ENCODE results near the gene LRRC3. TPM values are rescaled to one million over a fixed set of nuclear protein-coding genes. Genes with fewer than 3 reads are reported as not detected.

Gene LRRC3
- total RNA-seq, 1 experiment from 2014 or later: 0.40 TPM

DNA sequence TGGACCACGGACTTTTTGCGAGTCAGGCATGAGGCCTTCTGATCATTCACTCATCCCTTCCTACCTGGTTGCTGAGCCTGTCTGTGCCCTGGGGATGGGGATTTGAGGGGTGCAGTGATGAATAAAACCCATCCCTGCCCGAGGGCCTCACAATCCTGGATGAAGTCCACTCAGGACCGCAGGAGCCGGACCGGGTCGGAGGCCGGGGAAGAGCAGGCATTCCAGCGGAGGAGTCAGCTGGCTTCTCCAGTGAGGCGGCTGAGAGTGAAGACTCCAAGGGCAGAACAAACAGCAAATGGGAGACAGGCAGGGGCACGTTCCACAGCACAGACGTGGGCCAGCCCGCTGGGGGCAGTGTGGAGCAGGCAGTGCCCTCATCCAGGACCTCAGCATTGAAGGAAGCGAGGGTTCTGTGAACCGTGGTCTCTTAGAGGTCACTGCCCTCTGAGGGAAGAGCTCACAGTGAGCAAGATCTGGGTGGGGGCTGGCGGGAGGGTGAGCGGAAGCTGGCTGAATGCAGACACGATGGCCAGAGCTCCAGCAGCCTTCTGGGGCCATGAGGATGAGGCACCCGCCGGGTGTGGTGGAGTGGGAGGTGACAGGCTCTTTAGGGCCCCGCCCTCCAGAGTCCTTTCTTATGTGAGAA, 10.9 kb upstream of the LRRC3 start:
- TF ChIP-seq CTCF (IDR thresholded peaks at IDR 0.05; ENCODE audit: unreplicated experiment): peak; percentile 28
- H3K27me3 Mint-ChIP-seq (ENCODE audit: unreplicated experiment): peaks cover 82% of the 10 kb centered on the region
- H3K9me3 Mint-ChIP-seq (ENCODE audit: low read depth, unreplicated experiment): no peaks in the 10 kb centered on the region
- H3K4me1 Mint-ChIP-seq (ENCODE audit: low read depth, unreplicated experiment): no peaks in the 10 kb centered on the region
- no peak overlapping the region for H3K27ac Mint-ChIP-seq (ENCODE audit: unreplicated experiment)
- peak; percentile 14 for DNase-seq
- CTCF ChIA-PET: no interaction called here
- intact Hi-C loops (cut with micrococcal nuclease; ENCODE audit: unreplicated experiment): no loop called here
- H3K4me3 Mint-ChIP-seq (ENCODE audit: low read depth, unreplicated experiment): no peak overlapping the region
- no TSS peak for BruUV-seq (replicated peaks)
- no peaks in the 10 kb centered on the region for H3K36me3 Mint-ChIP-seq (ENCODE audit: insufficient read depth, unreplicated experiment)

DNA sequence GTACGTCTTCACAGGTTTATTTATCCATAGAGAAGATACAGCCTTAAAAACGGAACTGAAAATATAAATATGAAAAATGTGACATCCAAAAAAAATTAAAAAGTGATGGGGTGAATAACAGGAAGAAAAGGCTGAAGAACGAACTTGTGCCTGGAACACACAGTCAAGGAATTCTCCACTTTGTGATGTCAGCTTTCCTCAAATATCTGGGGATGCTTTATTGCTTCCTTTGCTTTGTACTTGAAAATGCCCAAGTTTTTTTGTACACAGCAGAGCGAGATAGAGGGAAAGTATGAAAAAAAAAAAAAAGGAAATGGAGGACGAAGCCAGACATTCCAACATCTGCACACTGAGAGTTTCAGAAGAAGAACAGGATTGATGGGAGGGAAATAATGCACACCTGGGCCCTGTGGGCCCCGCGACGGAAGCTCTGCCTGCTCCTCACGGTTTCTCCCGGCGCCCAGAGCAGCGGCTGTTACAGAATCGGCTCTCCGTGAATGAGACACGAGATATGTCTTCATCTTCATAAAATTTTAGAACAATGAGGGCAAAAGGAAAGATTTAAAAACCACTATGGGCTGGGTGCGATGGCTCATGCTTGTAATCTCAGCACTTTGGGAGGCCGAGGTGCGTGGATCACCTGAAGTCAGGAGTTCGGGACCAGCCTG, 10.0 kb upstream of the LRRC3 start:
- no peaks in the 10 kb centered on the region for H3K36me3 Mint-ChIP-seq (ENCODE audit: insufficient read depth, unreplicated experiment)
- no peak overlapping the region for H3K27ac Mint-ChIP-seq (ENCODE audit: unreplicated experiment)
- no TSS peak for BruUV-seq (replicated peaks)
- no peak for TF ChIP-seq CTCF (IDR thresholded peaks at IDR 0.05; ENCODE audit: unreplicated experiment)
- DNase-seq: no peak
- no peaks in the 10 kb centered on the region for H3K4me1 Mint-ChIP-seq (ENCODE audit: low read depth, unreplicated experiment)
- no peak overlapping the region for H3K4me3 Mint-ChIP-seq (ENCODE audit: low read depth, unreplicated experiment)
- peaks cover 82% of the 10 kb centered on the region for H3K27me3 Mint-ChIP-seq (ENCODE audit: unreplicated experiment)
- no peaks in the 10 kb centered on the region for H3K9me3 Mint-ChIP-seq (ENCODE audit: low read depth, unreplicated experiment)
- CTCF ChIA-PET: no interaction called here
- intact Hi-C loops (cut with micrococcal nuclease; ENCODE audit: unreplicated experiment): no loop called here

DNA sequence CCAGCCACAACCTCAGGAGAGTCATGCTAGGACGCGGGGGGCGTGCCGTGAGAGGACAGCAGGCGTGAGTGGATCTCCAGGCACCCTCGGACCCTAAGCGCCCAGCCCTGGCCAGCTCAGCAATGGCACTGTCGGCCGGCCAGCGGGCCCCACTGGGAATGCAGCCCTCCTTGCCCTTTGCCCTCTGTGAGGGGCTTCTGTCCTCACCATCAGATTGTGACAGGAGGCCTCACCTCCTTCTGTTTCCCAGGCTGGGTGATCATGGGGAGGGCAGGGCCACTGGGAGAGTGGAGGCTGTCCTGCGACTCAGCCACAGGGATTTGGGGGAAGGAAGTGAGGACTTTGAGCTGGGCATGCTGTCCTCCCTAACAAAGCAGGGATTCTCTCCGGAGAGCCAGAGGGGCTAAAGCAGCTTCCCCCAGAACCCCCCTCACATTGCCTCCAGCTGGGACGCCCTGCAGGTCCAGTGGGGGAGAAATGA, 6.6 kb upstream of the LRRC3 start:
- DNase-seq: no peak
- peaks cover 80% of the 10 kb centered on the region for H3K27me3 Mint-ChIP-seq (ENCODE audit: unreplicated experiment)
- no peak overlapping the region for H3K4me3 Mint-ChIP-seq (ENCODE audit: low read depth, unreplicated experiment)
- H3K27ac Mint-ChIP-seq (ENCODE audit: unreplicated experiment): no peak overlapping the region
- no peaks in the 10 kb centered on the region for H3K9me3 Mint-ChIP-seq (ENCODE audit: low read depth, unreplicated experiment)
- H3K36me3 Mint-ChIP-seq (ENCODE audit: insufficient read depth, unreplicated experiment): peaks cover 6% of the 10 kb centered on the region
- intact Hi-C loops (cut with micrococcal nuclease; ENCODE audit: unreplicated experiment): no loop called here
- no TSS peak for BruUV-seq (replicated peaks)
- no peaks in the 10 kb centered on the region for H3K4me1 Mint-ChIP-seq (ENCODE audit: low read depth, unreplicated experiment)
- CTCF ChIA-PET: no interaction called here
- no peak for TF ChIP-seq CTCF (IDR thresholded peaks at IDR 0.05; ENCODE audit: unreplicated experiment)

GRCh38 chr21:44449473-44450363, 5.6 kb upstream of the LRRC3 start:
- no peak for DNase-seq
- Mint-ChIP-seq H3K36me3 (ENCODE audit: insufficient read depth, unreplicated experiment) (peaks cover 6% of the 10 kb centered on the region), H3K27ac (ENCODE audit: unreplicated experiment) (no peak overlapping the region), H3K9me3 (ENCODE audit: low read depth, unreplicated experiment) (no peaks in the 10 kb centered on the region), H3K4me3 (ENCODE audit: low read depth, unreplicated experiment) (no peak overlapping the region), H3K27me3 (ENCODE audit: unreplicated experiment) (peaks cover 70% of the 10 kb centered on the region), H3K4me1 (ENCODE audit: low read depth, unreplicated experiment) (no peaks in the 10 kb centered on the region)
- no TSS peak for BruUV-seq (replicated peaks)
- TF ChIP-seq CTCF (IDR thresholded peaks at IDR 0.05; ENCODE audit: unreplicated experiment): no peak
- CTCF ChIA-PET: no interaction called here
- intact Hi-C loops (cut with micrococcal nuclease; ENCODE audit: unreplicated experiment): no loop called here
